Left kidney (tissue), 2 donors: ENCODE measurements around the gene NACC2. TPM values are rescaled to one million over a fixed set of nuclear protein-coding genes. Genes with fewer than 3 reads are reported as not detected.

ENCODE experiments used
- DNase-seq: peaks from one replicate; pipeline ENCODE4 v3.0.0-alpha.2; 2013
- polyA plus RNA-seq: library from polyadenylated mRNA; unstranded; fragments of 120-200 nt; gene quantifications from one replicate; pipeline ENCODE4 v1.2.1, GENCODE V29; 2013; ENCODE audit not compliant: insufficient read length

The NACC2 gene
- polyA plus RNA-seq, 1 donor = 7.0 TPM

GRCh38 chr9:136093346-136093986 lies 1.6 kb downstream of the NACC2 start:
- no peak for DNase-seq

- DNase-seq = no peak
Measured at GRCh38 chr9:136092741-136093140, 2.3 kb downstream of the NACC2 start.

GRCh38 chr9:136092353-136092650 lies 2.8 kb downstream of the NACC2 start:
- DNase-seq = no peak

GRCh38 chr9:136091582-136092352 lies 3.3 kb downstream of the NACC2 start:
- DNase-seq = no peak

GRCh38 chr9:136090768-136091581 lies 4.1 kb downstream of the NACC2 start:
- DNase-seq = no peak

GRCh38 chr9:136090056-136090735 lies 4.9 kb downstream of the NACC2 start:
- DNase-seq = no peak

GRCh38 chr9:136089697-136090045 lies 5.4 kb downstream of the NACC2 start:
- DNase-seq = no peak

- DNase-seq = no peak
Measured at GRCh38 chr9:136088939-136089696, 6.0 kb downstream of the NACC2 start.

- DNase-seq = no peak
Measured at GRCh38 chr9:136088481-136088938, 6.6 kb downstream of the NACC2 start.

GRCh38 chr9:136087741-136088480 lies 7.2 kb downstream of the NACC2 start:
- DNase-seq = no peak

- no peak for DNase-seq
Measured at GRCh38 chr9:136086951-136087740, 7.9 kb downstream of the NACC2 start.

GRCh38 chr9:136086213-136086881 lies 8.7 kb downstream of the NACC2 start:
- no peak for DNase-seq

- DNase-seq = no peak
Measured at GRCh38 chr9:136085815-136086212, 9.3 kb downstream of the NACC2 start.

- no peak for DNase-seq
Measured at GRCh38 chr9:136084063-136084944, 10.8 kb downstream of the NACC2 start.

- DNase-seq = no peak
Measured at GRCh38 chr9:136083558-136084062, 11.5 kb downstream of the NACC2 start.

GRCh38 chr9:136082496-136083361 lies 12.4 kb downstream of the NACC2 start:
- DNase-seq = no peak

- DNase-seq = no peak
Measured at GRCh38 chr9:136081826-136082495, 13.1 kb downstream of the NACC2 start.
